Mesenchymal stem cell (in vitro differentiated cells and primary cell): ENCODE measurements around the gene ABCC6.

ENCODE experiments used
- DNase-seq: peaks from one replicate; pipeline ENCODE4 v3.0.0-alpha.2; 2013
- H2AFZ ChIP-seq: one replicate; pipeline ENCODE4 v1.6.1; 2013; ENCODE audit warnings: low read depth, mild to moderate bottlenecking, control low read depth, inconsistent platforms, low read length, moderate library complexity
- H2AK5ac ChIP-seq: 2 replicates; pipeline ENCODE4 v1.6.1; 2013; ENCODE audit warnings: low read length, moderate library complexity, mild to moderate bottlenecking, inconsistent platforms; ENCODE audit not compliant: severe bottlenecking
- H2BK120ac ChIP-seq: one replicate; pipeline ENCODE4 v1.6.1; 2013; ENCODE audit warnings: low read depth, mild to moderate bottlenecking, inconsistent platforms, low read length, moderate library complexity
- H2BK12ac ChIP-seq, 2 experiments: one replicate each; pipeline ENCODE4 v1.6.1; 2013; ENCODE audit warnings: inconsistent platforms in 2 of 2, low read length in 2 of 2, mild to moderate bottlenecking in 2 of 2, moderate library complexity in 2 of 2, control low read depth in 1 of 2
- H2BK15ac ChIP-seq: one replicate; pipeline ENCODE4 v1.6.1; 2013; ENCODE audit warnings: mild to moderate bottlenecking, low read depth, inconsistent platforms; ENCODE audit not compliant: poor library complexity, severe bottlenecking
- H2BK5ac ChIP-seq: 2 replicates; pipeline ENCODE4 v1.6.1; 2013; ENCODE audit warnings: low read depth, mild to moderate bottlenecking, low read length, control low read depth, inconsistent platforms; ENCODE audit not compliant: poor library complexity, severe bottlenecking
- H3K14ac ChIP-seq, 2 experiments: one replicate each; pipeline ENCODE4 v1.6.1; 2013; ENCODE audit warnings: inconsistent platforms in 2 of 2, low read length in 2 of 2, control low read depth in 1 of 2, mild to moderate bottlenecking in 1 of 2, moderate library complexity in 1 of 2
- H3K18ac ChIP-seq, 2 experiments: one replicate each; pipeline ENCODE4 v1.6.1; 2013; ENCODE audit warnings: inconsistent platforms in 2 of 2, low read length in 2 of 2, control low read depth in 1 of 2, low read depth in 1 of 2, mild to moderate bottlenecking in 1 of 2
- H3K23ac ChIP-seq, 2 experiments: one replicate each; pipeline ENCODE4 v1.6.1; 2013; ENCODE audit warnings: inconsistent platforms in 2 of 2, low read length in 2 of 2, mild to moderate bottlenecking in 2 of 2, moderate library complexity in 2 of 2, control low read depth in 1 of 2
- H3K27ac ChIP-seq: 2 replicates; pipeline ENCODE4 v1.5.1; 2013; ENCODE audit warnings: mild to moderate bottlenecking, moderate library complexity, low read length, control low read depth, inconsistent platforms; ENCODE audit not compliant: poor library complexity, severe bottlenecking
- H3K27me3 ChIP-seq, 2 experiments: 2 replicates each; pipeline versions ENCODE4 v1.6.1 to v1.7.0; 2013; ENCODE audit warnings: low read length in 2 of 2, mild to moderate bottlenecking in 2 of 2, moderate library complexity in 2 of 2, control low read depth in 1 of 2, inconsistent platforms in 1 of 2; ENCODE audit not compliant: control insufficient read depth in 1 of 2, insufficient read depth in 1 of 2
- H3K36me3 ChIP-seq, 2 experiments: 2 replicates each; pipeline versions ENCODE4 v1.6.1 to v1.7.0; 2013; ENCODE audit warnings: low read length in 2 of 2, control low read depth in 1 of 2, inconsistent platforms in 1 of 2, low read depth in 1 of 2, mild to moderate bottlenecking in 1 of 2; ENCODE audit not compliant: insufficient read depth in 2 of 2, control insufficient read depth in 1 of 2
- H3K4ac ChIP-seq, 2 experiments: one replicate each; pipeline ENCODE4 v1.6.1; 2013; ENCODE audit warnings: inconsistent platforms in 2 of 2, low read length in 2 of 2, mild to moderate bottlenecking in 2 of 2, moderate library complexity in 2 of 2, control low read depth in 1 of 2, low read depth in 1 of 2
- H3K4me1 ChIP-seq: 2 replicates; pipeline ENCODE4 v1.6.1; 2013; ENCODE audit warnings: low read depth, low read length, control low read depth; ENCODE audit not compliant: control insufficient read depth, insufficient read depth
- H3K4me2 ChIP-seq: 2 replicates; pipeline ENCODE4 v1.6.1; 2013; ENCODE audit warnings: low read length, mild to moderate bottlenecking, inconsistent platforms; ENCODE audit not compliant: poor library complexity, severe bottlenecking
- H3K4me3 ChIP-seq, 2 experiments: 2 replicates each; pipeline versions ENCODE4 v1.5.1 to v1.7.0; 2013; ENCODE audit warnings: low read length in 2 of 2, mild to moderate bottlenecking in 2 of 2, control low read depth in 1 of 2, low read depth in 1 of 2; ENCODE audit not compliant: insufficient read depth in 1 of 2
- H3K79me1 ChIP-seq: replicated peaks from 2 replicates; pipeline ENCODE4 v1.6.1; 2013; ENCODE audit warnings: mild to moderate bottlenecking, control low read depth, low read length, inconsistent platforms; ENCODE audit not compliant: poor library complexity, severe bottlenecking
- H3K9ac ChIP-seq: 2 replicates; pipeline ENCODE4 v1.7.0; 2013; ENCODE audit warnings: mild to moderate bottlenecking, low read length, moderate library complexity
- H3K9me3 ChIP-seq: 2 replicates; pipeline ENCODE4 v1.7.0; 2013; ENCODE audit warnings: mild to moderate bottlenecking, low read length; ENCODE audit not compliant: control insufficient read depth
- H4K8ac ChIP-seq: one replicate; pipeline ENCODE4 v1.6.1; 2013; ENCODE audit warnings: inconsistent platforms, mild to moderate bottlenecking, low read length, moderate library complexity
- H4K91ac ChIP-seq: one replicate; pipeline ENCODE4 v1.6.1; 2013; ENCODE audit warnings: mild to moderate bottlenecking, low read length, inconsistent platforms
- WGBS: methylation state at CpG from one replicate; pipeline ENCODE4 v1.1.7; 2013; ENCODE audit warnings: mixed read lengths; 5-methylcytosine and 5-hydroxymethylcytosine counted together

ABCC6 gene

DNA sequence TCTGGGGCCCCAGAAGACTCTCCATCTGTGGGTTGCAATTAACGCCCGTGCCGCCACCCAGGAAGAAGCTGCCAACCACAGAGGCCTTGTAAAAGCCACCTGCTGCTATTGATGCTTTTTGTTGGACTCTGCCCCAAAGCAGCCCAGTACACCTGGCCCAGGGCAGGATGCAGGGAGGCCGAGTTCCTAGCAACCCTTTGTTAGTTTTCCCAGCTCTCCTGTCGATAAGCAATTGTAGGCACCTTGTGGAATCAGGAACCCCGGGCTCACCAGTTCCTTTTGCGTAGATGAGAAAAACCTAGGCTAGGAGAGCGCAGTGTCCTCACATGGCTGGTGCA lies 103.3 kb downstream of the ABCC6 start:
- WGBS, result 97% methylated on average over 8 of the region's 8 CpGs
- Histone ChIP-seq H2AK5ac (no peak overlapping the region), H3K18ac (no peak overlapping the region), H2BK12ac (no peak overlapping the region), H3K4me1 (peaks cover 2% of the 10 kb centered on the region), H3K9ac (no peak overlapping the region), H4K8ac (no peak overlapping the region), H4K91ac (no peak overlapping the region), H3K9me3 (peaks cover 20% of the 10 kb centered on the region), H3K23ac (no peak overlapping the region), H3K4ac (no peak overlapping the region), H3K36me3 (peaks cover 52 to 89% of the 10 kb centered on the region in 2 experiments), H3K79me1 (peaks cover 1% of the 10 kb centered on the region), H2BK15ac (no peak overlapping the region), H3K27me3 (no peaks in the 10 kb centered on the region), H2BK5ac (no peak overlapping the region), H3K27ac (no peak overlapping the region), H3K14ac (no peak overlapping the region), H3K4me2 (no peak overlapping the region), H2AFZ (no peak overlapping the region), H2BK120ac (no peak overlapping the region), H3K4me3 (no peak overlapping the region)
- no peak for DNase-seq

GRCh38 chr16:16118337-16118736 lies 105.0 kb downstream of the ABCC6 start:
- H3K27ac ChIP-seq, result no peak overlapping the region
- H3K9ac ChIP-seq, result no peak overlapping the region
- 95% methylated on average over 6 of the region's 7 CpGs for WGBS
- no peaks in the 10 kb centered on the region for H3K27me3 ChIP-seq
- no peak overlapping the region for H2BK5ac ChIP-seq
- no peaks in the 10 kb centered on the region for H3K79me1 ChIP-seq
- H3K4me3 ChIP-seq, result no peak overlapping the region
- no peak overlapping the region for H3K14ac ChIP-seq
- H3K9me3 ChIP-seq, result peaks cover 6% of the 10 kb centered on the region
- peaks cover 2% of the 10 kb centered on the region for H3K4me1 ChIP-seq
- H4K8ac ChIP-seq, result no peak overlapping the region
- H2BK12ac ChIP-seq, result no peak overlapping the region
- no peak overlapping the region for H2AFZ ChIP-seq
- H3K18ac ChIP-seq, result no peak overlapping the region
- no peak overlapping the region for H2BK15ac ChIP-seq
- H3K23ac ChIP-seq, result no peak overlapping the region
- H2BK120ac ChIP-seq, result no peak overlapping the region
- no peak overlapping the region for H3K4me2 ChIP-seq
- peaks cover 51 to 90% of the 10 kb centered on the region in 2 experiments for H3K36me3 ChIP-seq
- H4K91ac ChIP-seq, result no peak overlapping the region
- H3K4ac ChIP-seq, result no peak overlapping the region
- no peak overlapping the region for H2AK5ac ChIP-seq
- no peak for DNase-seq

DNA sequence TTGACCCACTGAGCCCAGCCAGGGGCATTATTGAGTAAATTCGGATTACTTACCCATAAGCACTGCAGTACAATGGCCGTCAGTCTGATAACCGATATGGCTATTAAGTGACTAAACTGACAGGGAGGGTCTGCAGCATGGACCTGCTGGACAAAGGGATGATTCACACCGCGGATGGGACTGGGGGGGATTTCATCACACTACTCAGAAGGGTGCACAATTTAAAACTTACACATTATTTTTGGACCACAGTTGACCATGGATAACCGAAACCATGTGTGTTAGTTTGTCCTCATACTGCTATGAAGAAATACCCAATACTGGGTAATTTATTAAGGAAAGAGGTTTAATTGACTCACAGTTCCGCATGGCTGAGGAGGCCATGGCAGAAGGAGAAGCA lies 106.5 kb downstream of the ABCC6 start:
- no peak overlapping the region for H3K23ac ChIP-seq

GRCh38 chr16:16113076-16113475 lies 110.2 kb downstream of the ABCC6 start:
- no peak overlapping the region for H2AK5ac ChIP-seq
- no peak overlapping the region for H3K23ac ChIP-seq
- H3K4me3 ChIP-seq, result no peak overlapping the region
- H2BK5ac ChIP-seq, result no peak overlapping the region
- H3K27me3 ChIP-seq, result no peaks in the 10 kb centered on the region
- no peak overlapping the region for H3K4me2 ChIP-seq
- H4K91ac ChIP-seq, result no peak overlapping the region
- no peak overlapping the region for H3K18ac ChIP-seq
- H4K8ac ChIP-seq, result no peak overlapping the region
- no peak overlapping the region for H2BK12ac ChIP-seq
- 98% methylated on average over 7 of the region's 8 CpGs for WGBS
- no peak for DNase-seq
- H3K14ac ChIP-seq, result no peak overlapping the region
- no peaks in the 10 kb centered on the region for H3K4me1 ChIP-seq
- no peak overlapping the region for H3K27ac ChIP-seq
- H2BK15ac ChIP-seq, result no peak overlapping the region
- no peak overlapping the region for H3K4ac ChIP-seq
- peaks cover 1% of the 10 kb centered on the region for H3K9me3 ChIP-seq
- H2AFZ ChIP-seq, result no peak overlapping the region
- no peak overlapping the region for H2BK120ac ChIP-seq
- H3K79me1 ChIP-seq, result no peaks in the 10 kb centered on the region
- no peak overlapping the region for H3K9ac ChIP-seq
- H3K36me3 ChIP-seq, result peaks cover 64 to 91% of the 10 kb centered on the region in 2 experiments

More for the DNA sequence above, 106.5 kb downstream of the ABCC6 start:
- peaks cover 6% of the 10 kb centered on the region for H3K9me3 ChIP-seq
- no peak overlapping the region for H2BK12ac ChIP-seq
- WGBS, result 100% methylated on average over 6 of the region's 7 CpGs
- no peak overlapping the region for H3K4me2 ChIP-seq
- H2BK120ac ChIP-seq, result no peak overlapping the region
- no peak overlapping the region for H3K14ac ChIP-seq
- H3K18ac ChIP-seq, result no peak overlapping the region
- peaks cover 2% of the 10 kb centered on the region for H3K4me1 ChIP-seq
- no peaks in the 10 kb centered on the region for H3K79me1 ChIP-seq
- no peaks in the 10 kb centered on the region for H3K27me3 ChIP-seq
- no peak overlapping the region for H2AFZ ChIP-seq
- no peak overlapping the region for H2BK15ac ChIP-seq
- H3K36me3 ChIP-seq, result peaks cover 51 to 91% of the 10 kb centered on the region in 2 experiments
- no peak overlapping the region for H3K27ac ChIP-seq
- H2AK5ac ChIP-seq, result no peak overlapping the region
- H2BK5ac ChIP-seq, result no peak overlapping the region
- no peak overlapping the region for H3K9ac ChIP-seq
- H3K4me3 ChIP-seq, result no peak overlapping the region
- no peak overlapping the region for H4K8ac ChIP-seq
- H3K4ac ChIP-seq, result no peak overlapping the region
- no peak for DNase-seq
- no peak overlapping the region for H4K91ac ChIP-seq
